Activated CD4-positive, alpha-beta memory T cell treated with anti-CD3 and anti-CD28 coated beads, Interleukin-2, amount 10 ng/mL, durations not matched to agents 7 days and 5 days (primary cell): ENCODE data around the gene CDC25C. TPM values are rescaled to one million over a fixed set of nuclear protein-coding genes. Genes with fewer than 3 reads are reported as not detected.
"Not testable (repeated sequence)": the region's sequence is repeated elsewhere in the genome, so short reads cannot be mapped to it uniquely, and the experiment has no call there.

ENCODE experiments used
- CTCF ChIA-PET: fragments of 350-600 bp; sonication (Branson Sonifier 250); formaldehyde crosslinking; loops from one replicate; lab custom pipeline; 2021; ENCODE audit warnings: antibody characterized with exemption, inconsistent platforms; lab: Charles Lee
- POLR2A ChIA-PET: fragments of 350-600 bp; sonication (Branson Sonifier 250); formaldehyde crosslinking; loops from one replicate; lab custom pipeline; 2021; ENCODE audit warnings: antibody characterized with exemption; lab: Charles Lee
- DNase-seq: peaks from one replicate; pipeline ENCODE4 v3.0.0-alpha.2; 2020
- H3K27ac Mint-ChIP-seq: one replicate; pipeline ENCODE4 v1.8.0; 2021; ENCODE audit warnings: mild to moderate bottlenecking, mixed read lengths
- H3K27me3 Mint-ChIP-seq: one replicate; pipeline ENCODE4 v1.8.0; 2021; ENCODE audit warnings: mixed read lengths
- H3K36me3 Mint-ChIP-seq: one replicate; pipeline ENCODE4 v1.8.0; 2021; ENCODE audit warnings: low read depth, mixed read lengths
- H3K4me1 Mint-ChIP-seq: one replicate; pipeline ENCODE4 v1.8.0; 2021; ENCODE audit warnings: mixed read lengths
- H3K4me3 Mint-ChIP-seq: one replicate; pipeline ENCODE4 v1.8.0; 2021; ENCODE audit warnings: mild to moderate bottlenecking, mixed read lengths
- H3K9me3 Mint-ChIP-seq: one replicate; pipeline ENCODE4 v1.8.0; 2021; ENCODE audit warnings: mixed read lengths
- total RNA-seq, 2 experiments: library from RNA; stranded (reverse); gene quantifications; one replicate each; pipeline ENCODE4 v1.2.3, GENCODE V29; 2021

Gene CDC25C
- total RNA-seq, 2 experiments from 2014 or later = 15.2 to 18.4 TPM

- H3K9me3 Mint-ChIP-seq = no peaks in the 10 kb centered on the region
- CTCF ChIA-PET = no interaction called here
- peaks cover 34% of the 10 kb centered on the region for H3K27me3 Mint-ChIP-seq
- POLR2A ChIA-PET = no interaction called here
- DNase-seq = no peak
- no peak overlapping the region for H3K27ac Mint-ChIP-seq
- no peaks in the 10 kb centered on the region for H3K36me3 Mint-ChIP-seq
- H3K4me3 Mint-ChIP-seq = no peak overlapping the region
- H3K4me1 Mint-ChIP-seq = peaks cover 6% of the 10 kb centered on the region
These were observed 57.8 kb downstream of the CDC25C start for GRCh38 chr5:138273834-138274188.

- no peak overlapping the region for H3K4me3 Mint-ChIP-seq
- ChIA-PET CTCF (no interaction called here), POLR2A (no interaction called here)
- no peak overlapping the region for H3K27ac Mint-ChIP-seq
- H3K4me1 Mint-ChIP-seq = peaks cover 6% of the 10 kb centered on the region
- no peak for DNase-seq
- H3K27me3 Mint-ChIP-seq = peaks cover 32% of the 10 kb centered on the region
- no peaks in the 10 kb centered on the region for H3K9me3 Mint-ChIP-seq
- H3K36me3 Mint-ChIP-seq = no peaks in the 10 kb centered on the region
These were observed 58.9 kb downstream of the CDC25C start for GRCh38 chr5:138272681-138273080.

GRCh38 chr5:138271281-138271680 lies 60.3 kb downstream of the CDC25C start:
- H3K27me3 Mint-ChIP-seq = peaks cover 31% of the 10 kb centered on the region
- ChIA-PET POLR2A (no interaction called here), CTCF (no interaction called here)

GRCh38 chr5:138264183-138264582 lies 67.4 kb downstream of the CDC25C start:
- no peak overlapping the region for H3K4me3 Mint-ChIP-seq
- POLR2A ChIA-PET = no interaction called here
- no peaks in the 10 kb centered on the region for H3K36me3 Mint-ChIP-seq
- H3K27ac Mint-ChIP-seq = no peak overlapping the region
- no peaks in the 10 kb centered on the region for H3K4me1 Mint-ChIP-seq
- no peak for DNase-seq
- H3K27me3 Mint-ChIP-seq = peaks cover 14% of the 10 kb centered on the region
- H3K9me3 Mint-ChIP-seq = no peaks in the 10 kb centered on the region
- CTCF ChIA-PET = no interaction called here

More at GRCh38 chr5:138271281-138271680, 60.3 kb downstream of the CDC25C start:
- Mint-ChIP-seq H3K4me1 (peaks cover 6% of the 10 kb centered on the region), H3K4me3 (no peak overlapping the region), H3K36me3 (no peaks in the 10 kb centered on the region), H3K27ac (no peak overlapping the region), H3K9me3 (no peaks in the 10 kb centered on the region)
- DNase-seq = no peak

GRCh38 chr5:138263581-138263980 lies 68.0 kb downstream of the CDC25C start:
- Mint-ChIP-seq H3K27me3 (peaks cover 14% of the 10 kb centered on the region), H3K27ac (no peak overlapping the region), H3K9me3 (no peaks in the 10 kb centered on the region), H3K4me3 (no peak overlapping the region), H3K4me1 (no peaks in the 10 kb centered on the region), H3K36me3 (no peaks in the 10 kb centered on the region)
- no peak for DNase-seq
- POLR2A ChIA-PET = no interaction called here
- CTCF ChIA-PET = no interaction called here

- H3K27ac Mint-ChIP-seq = no peak overlapping the region
- POLR2A ChIA-PET = interaction anchor here (1.2 kb wide), 1 partner anchor 15 kb away, joined by 3 read pairs; no protein-coding TSS in a partner anchor
- no peaks in the 10 kb centered on the region for H3K4me1 Mint-ChIP-seq
- peaks cover 11% of the 10 kb centered on the region for H3K27me3 Mint-ChIP-seq
- CTCF ChIA-PET = no interaction called here
- no peaks in the 10 kb centered on the region for H3K36me3 Mint-ChIP-seq
- H3K9me3 Mint-ChIP-seq = no peaks in the 10 kb centered on the region
- H3K4me3 Mint-ChIP-seq = no peak overlapping the region
- DNase-seq = no peak
These were observed 72.8 kb downstream of the CDC25C start for GRCh38 chr5:138258704-138259292.

- DNase-seq = no peak
- Mint-ChIP-seq H3K4me1 (no peaks in the 10 kb centered on the region), H3K9me3 (no peaks in the 10 kb centered on the region), H3K27me3 (peaks cover 7% of the 10 kb centered on the region), H3K36me3 (no peaks in the 10 kb centered on the region), H3K27ac (no peak overlapping the region), H3K4me3 (no peak overlapping the region)
- ChIA-PET CTCF (no interaction called here), POLR2A (no interaction called here)
These were observed 74.0 kb downstream of the CDC25C start for GRCh38 chr5:138257583-138257982.

GRCh38 chr5:138252944-138253343 lies 78.7 kb downstream of the CDC25C start:
- DNase-seq = no peak
- Mint-ChIP-seq H3K4me3 (no peak overlapping the region), H3K36me3 (no peaks in the 10 kb centered on the region), H3K27ac (no peak overlapping the region), H3K27me3 (peaks cover 7% of the 10 kb centered on the region), H3K9me3 (no peaks in the 10 kb centered on the region), H3K4me1 (no peaks in the 10 kb centered on the region)
- CTCF ChIA-PET = no interaction called here
- POLR2A ChIA-PET = no interaction called here

- H3K36me3 Mint-ChIP-seq, DNase-seq, H3K27ac Mint-ChIP-seq, H3K4me3 Mint-ChIP-seq, H3K9me3 Mint-ChIP-seq, CTCF ChIA-PET, H3K4me1 Mint-ChIP-seq, POLR2A ChIA-PET: not testable (repeated sequence)
- peaks cover 19% of the 10 kb centered on the region for H3K27me3 Mint-ChIP-seq
These were observed 83.8 kb downstream of the CDC25C start for GRCh38 chr5:138247800-138248199.

GRCh38 chr5:138246822-138247221 lies 84.8 kb downstream of the CDC25C start:
- Mint-ChIP-seq H3K4me3 (no peak overlapping the region), H3K9me3 (no peaks in the 10 kb centered on the region), H3K4me1 (peaks cover 2% of the 10 kb centered on the region), H3K27ac (no peak overlapping the region), H3K36me3 (no peaks in the 10 kb centered on the region), H3K27me3 (peaks cover 27% of the 10 kb centered on the region)
- DNase-seq = no peak
- ChIA-PET CTCF (no interaction called here), POLR2A (no interaction called here)

GRCh38 chr5:138246334-138246733 lies 85.3 kb downstream of the CDC25C start:
- CTCF ChIA-PET = no interaction called here

GRCh38 chr5:138245717-138246116 lies 85.9 kb downstream of the CDC25C start:
- Mint-ChIP-seq H3K27ac (no peak overlapping the region), H3K4me3 (no peak overlapping the region), H3K9me3 (no peaks in the 10 kb centered on the region), H3K27me3 (peaks cover 36% of the 10 kb centered on the region), H3K36me3 (no peaks in the 10 kb centered on the region), H3K4me1 (peaks cover 10% of the 10 kb centered on the region)
- ChIA-PET CTCF (interaction anchor here (0.5 kb wide), 1 partner anchor 17 kb away, joined by 3 read pairs; no protein-coding TSS in a partner anchor), POLR2A (no interaction called here)
- no peak for DNase-seq

More at GRCh38 chr5:138246334-138246733, 85.3 kb downstream of the CDC25C start:
- Mint-ChIP-seq H3K4me3 (no peak overlapping the region), H3K36me3 (no peaks in the 10 kb centered on the region), H3K27ac (no peak overlapping the region), H3K4me1 (peaks cover 4% of the 10 kb centered on the region), H3K27me3 (peaks cover 30% of the 10 kb centered on the region), H3K9me3 (no peaks in the 10 kb centered on the region)
- DNase-seq = no peak
- POLR2A ChIA-PET = no interaction called here

- Mint-ChIP-seq H3K4me1 (peaks cover 13% of the 10 kb centered on the region), H3K9me3 (no peaks in the 10 kb centered on the region), H3K27me3 (peaks cover 50% of the 10 kb centered on the region), H3K36me3 (no peaks in the 10 kb centered on the region), H3K27ac (no peak overlapping the region), H3K4me3 (no peak overlapping the region)
- no peak for DNase-seq
- ChIA-PET POLR2A (interaction anchor here (1.4 to 1.5 kb wide), 2 partner anchors 11 to 16 kb away, joined by 3 to 4 read pairs; no protein-coding TSS in a partner anchor), CTCF (interaction anchor here (0.6 to 1.5 kb wide), 2 partner anchors 19 to 231 kb away, joined by 3 read pairs; no protein-coding TSS in a partner anchor)
These were observed 87.8 kb downstream of the CDC25C start for GRCh38 chr5:138243794-138244193.
